Panc1 (cell line): ENCODE results near the gene PCNT. TPM values are rescaled to one million over a fixed set of nuclear protein-coding genes. Genes with fewer than 3 reads are reported as not detected.

Source experiments
- ATAC-seq: fragments of 200-7000 bp; cut with Tn5 transposase; 2 replicates; pipeline ENCODE4 v1.9.1; 2020; ENCODE audit warnings: mild to moderate bottlenecking, moderate library complexity
- BruUV-seq: library from RNA; stranded (reverse); fragments of 400-500 nt; replicated peaks from 2 replicates; lab custom pipeline; 2021; lab: Mats Ljungman, UMichigan
- CTCF ChIA-PET: fragments of 300-600 bp; sonication (Branson Sonifier 250); formaldehyde crosslinking; loops from one replicate; lab custom pipeline; 2022; ENCODE audit warnings: antibody characterized with exemption; lab: Charles Lee
- POLR2A ChIA-PET: fragments of 300-600 bp; sonication (Branson Sonifier 250); formaldehyde crosslinking; loops from one replicate; lab custom pipeline; 2022; ENCODE audit warnings: antibody characterized with exemption; lab: Charles Lee
- DNase-seq: peaks from one replicate; pipeline ENCODE4 v3.0.0-alpha.2; 2010; ENCODE audit warnings: low read depth, low spot score
- H3K27ac ChIP-seq: 2 replicates; pipeline ENCODE4 v1.5.1; 2011; ENCODE audit warnings: mild to moderate bottlenecking, low read length, inconsistent platforms
- H3K27me3 ChIP-seq: fragments of 200-500 bp; sonication (Bioruptor generic); 2 replicates; pipeline ENCODE4 v1.6.0; 2014; ENCODE audit warnings: low read length, inconsistent platforms; ENCODE audit not compliant: control insufficient read depth, insufficient read depth
- H3K36me3 ChIP-seq: fragments of 200-500 bp; sonication (Bioruptor generic); 2 replicates; pipeline ENCODE4 v1.5.1; 2014; ENCODE audit warnings: inconsistent platforms, mild to moderate bottlenecking, low read length, moderate library complexity; ENCODE audit not compliant: control insufficient read depth, insufficient read depth
- H3K4me1 ChIP-seq: 2 replicates; pipeline ENCODE4 v1.5.1; 2011; ENCODE audit warnings: inconsistent platforms, mild to moderate bottlenecking, low read length, moderate library complexity; ENCODE audit not compliant: control insufficient read depth, insufficient read depth
- H3K4me3 ChIP-seq, 2 experiments: 2 replicates each; pipeline ENCODE4 v1.5.1; 2011 to 2012; ENCODE audit warnings: low read depth in 2 of 2, low read length in 2 of 2, mild to moderate bottlenecking in 2 of 2, inconsistent platforms in 1 of 2, moderate library complexity in 1 of 2
- H3K9me3 ChIP-seq: fragments of 200-500 bp; sonication (Bioruptor generic); 2 replicates; pipeline ENCODE4 v1.5.1; 2014; ENCODE audit warnings: low read depth, mild to moderate bottlenecking, inconsistent platforms, low read length, moderate library complexity; ENCODE audit not compliant: control insufficient read depth, insufficient read depth
- CTCF ChIP-seq: fragments of 450-650 bp; IDR thresholded peaks from 2 replicates; pipeline ENCODE4 v1.5.1; 2017; ENCODE audit warnings: mild to moderate bottlenecking
- POLR2AphosphoS5 ChIP-seq: IDR thresholded peaks from 2 replicates; pipeline ENCODE4 v1.6.1; 2012; ENCODE audit warnings: mild to moderate bottlenecking, low read depth, low read length, moderate library complexity
- REST ChIP-seq, 2 experiments: IDR thresholded peaks; 2 replicates each; pipeline ENCODE4 v1.6.1; 2011 to 2012; ENCODE audit warnings: low read depth in 2 of 2, control low read depth in 1 of 2, low read length in 1 of 2, mild to moderate bottlenecking in 1 of 2, moderate library complexity in 1 of 2; ENCODE audit not compliant: insufficient read depth in 1 of 2
- SIN3A ChIP-seq: IDR thresholded peaks from 2 replicates; pipeline ENCODE4 v1.6.1; 2012; ENCODE audit warnings: low read depth, mild to moderate bottlenecking, low read length, moderate library complexity, borderline replicate concordance; ENCODE audit not compliant: insufficient read depth
- TCF7L2 ChIP-seq: IDR thresholded peaks from 2 replicates; pipeline ENCODE4 v1.6.1; 2011; ENCODE audit warnings: mild to moderate bottlenecking, low read depth, low read length, inconsistent platforms
- in situ Hi-C: cut with HindIII; loops from 2 replicates; pipeline ENCODE4 v1.10.0; 2016; ENCODE audit warnings: low sequenced_read_pairs, low pct_unique_long_range_greater_than_20kb
- intact Hi-C: fragments of 100-400 bp; cut with micrococcal nuclease; formaldehyde crosslinking; loops from one replicate; pipeline ENCODE4 v1.10.0; 2022; ENCODE audit not compliant: unreplicated experiment
- total RNA-seq: library from RNA; stranded (reverse); gene quantifications from one replicate; pipeline ENCODE4 v1.2.1, GENCODE V29; 2021; ENCODE audit not compliant: unreplicated experiment

PCNT gene
- total RNA-seq, 1 experiment from 2014 or later: 44.3 TPM

GRCh38 chr21:46475296-46475695 lies 151.3 kb downstream of the PCNT start:
- Histone ChIP-seq H3K27ac (no peak overlapping the region), H3K36me3 (no peaks in the 10 kb centered on the region), H3K4me1 (no peaks in the 10 kb centered on the region), H3K4me3 (no peak overlapping the region), H3K27me3 (no peaks in the 10 kb centered on the region), H3K9me3 (no peaks in the 10 kb centered on the region)
- DNase-seq (no peak), ATAC-seq (no peak)
- POLR2A ChIA-PET: interaction anchor here (0.6 kb wide), 1 partner anchor 27 kb away, joined by 10 read pairs; no protein-coding TSS in a partner anchor
- intact Hi-C loops: no loop called here
- in situ Hi-C loops: no loop called here
- BruUV-seq: no TSS peak
- CTCF ChIA-PET: no interaction called here
- no peak for TF ChIP-seq TCF7L2
- TF ChIP-seq SIN3A: no peak
- no peak for TF ChIP-seq CTCF
- no peak for TF ChIP-seq REST (IDR thresholded peaks at IDR 0.05; ENCODE audit: insufficient read depth in 1 of 2, low read depth in 2 of 2, low read length in 1 of 2)
- TF ChIP-seq POLR2AphosphoS5: no peak

GRCh38 chr21:46477765-46478164 lies 153.8 kb downstream of the PCNT start:
- intact Hi-C loops (no loop called here), in situ Hi-C loops (no loop called here)
- ChIA-PET POLR2A (no interaction called here), CTCF (no interaction called here)
- Histone ChIP-seq H3K4me3 (no peak overlapping the region), H3K36me3 (no peaks in the 10 kb centered on the region), H3K9me3 (no peaks in the 10 kb centered on the region), H3K4me1 (no peaks in the 10 kb centered on the region), H3K27me3 (no peaks in the 10 kb centered on the region), H3K27ac (no peak overlapping the region)
- no peak for TF ChIP-seq TCF7L2
- no peak for TF ChIP-seq REST (IDR thresholded peaks at IDR 0.05; ENCODE audit: insufficient read depth in 1 of 2, low read depth in 2 of 2, low read length in 1 of 2)
- no peak for TF ChIP-seq SIN3A
- TF ChIP-seq POLR2AphosphoS5: no peak
- no peak for TF ChIP-seq CTCF
- no peak for ATAC-seq
- no TSS peak for BruUV-seq
- DNase-seq: no peak
